GM19455 (cell line): ENCODE results near the gene PAM.
A peak's percentile ranks its signal among the peaks of the same experiment; 100 is the strongest.
"Not testable (repeated sequence)": the region's sequence is repeated elsewhere in the genome, so short reads cannot be mapped to it uniquely, and the experiment has no call there.

Experiments used
- ATAC-seq: cut with Tn5 transposase; IDR thresholded peaks from one replicate; pipeline ENCODE4 v1.9.1; 2021; ENCODE audit not compliant: unreplicated experiment

Gene PAM

DNA sequence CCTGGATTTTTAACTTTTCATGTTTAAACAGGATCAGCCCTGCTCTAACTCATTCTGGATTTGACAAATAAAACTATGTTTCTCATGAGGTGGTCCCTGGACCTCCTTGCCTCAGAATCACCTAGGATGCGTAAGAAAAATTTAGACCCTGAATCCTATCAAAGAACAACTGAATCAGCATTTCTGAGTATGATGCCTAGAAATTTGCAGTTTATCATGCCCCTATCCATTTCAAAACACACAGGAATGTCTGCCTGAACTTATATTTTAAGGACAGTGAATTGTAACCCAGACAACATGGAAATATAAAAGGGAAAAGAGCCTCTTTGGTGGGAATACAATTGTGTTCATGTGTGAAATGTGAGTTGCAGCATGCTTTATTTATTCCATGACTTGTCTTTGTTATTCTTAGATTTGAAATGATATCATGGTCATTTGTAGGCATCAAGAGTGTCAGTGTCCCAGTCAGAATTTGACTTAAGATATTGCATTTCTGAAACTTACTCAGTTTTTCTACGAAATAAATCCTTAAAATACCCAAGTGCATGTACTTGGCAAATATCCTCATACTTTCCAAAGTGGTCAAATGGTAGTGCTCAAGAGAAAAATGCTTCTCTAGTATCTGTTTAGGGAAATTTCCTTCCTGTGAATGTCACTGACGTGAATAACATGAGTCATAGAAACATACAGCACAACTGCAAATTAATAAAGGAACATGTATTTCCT, 220.5 kb downstream of the PAM start:
- ATAC-seq, result no peak

DNA sequence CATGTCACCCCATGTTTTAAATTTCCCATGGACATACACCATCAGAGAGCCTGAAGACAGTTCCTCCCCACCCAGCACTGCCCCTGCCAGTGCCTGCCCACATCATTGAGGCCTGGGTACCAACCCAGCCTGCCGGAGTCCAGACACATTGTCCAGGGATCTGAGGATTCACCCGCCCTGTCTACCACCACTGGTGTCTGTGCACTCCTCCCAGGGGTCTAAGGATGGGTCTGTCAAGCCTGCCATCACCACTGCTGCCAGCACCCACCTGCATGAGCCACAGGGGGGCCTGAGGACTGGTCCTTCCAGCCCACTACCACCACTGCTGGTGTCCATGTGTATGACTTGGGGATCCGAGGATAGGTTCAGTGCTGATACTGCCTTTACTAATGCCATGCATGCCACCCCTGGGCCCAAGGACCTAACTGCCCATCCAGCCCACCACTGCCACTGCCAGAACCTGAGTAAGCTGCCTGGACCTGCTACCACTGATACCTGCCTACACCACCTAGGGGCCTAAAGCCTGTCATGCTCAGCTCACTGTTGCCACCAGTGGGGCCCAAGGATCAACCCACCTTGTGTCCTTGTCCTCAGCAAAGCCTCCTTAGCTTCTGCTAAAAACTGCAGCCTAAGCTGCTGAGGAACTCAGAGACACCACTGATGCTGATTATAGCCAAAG, 227.0 kb downstream of the PAM start:
- no peak for ATAC-seq

DNA sequence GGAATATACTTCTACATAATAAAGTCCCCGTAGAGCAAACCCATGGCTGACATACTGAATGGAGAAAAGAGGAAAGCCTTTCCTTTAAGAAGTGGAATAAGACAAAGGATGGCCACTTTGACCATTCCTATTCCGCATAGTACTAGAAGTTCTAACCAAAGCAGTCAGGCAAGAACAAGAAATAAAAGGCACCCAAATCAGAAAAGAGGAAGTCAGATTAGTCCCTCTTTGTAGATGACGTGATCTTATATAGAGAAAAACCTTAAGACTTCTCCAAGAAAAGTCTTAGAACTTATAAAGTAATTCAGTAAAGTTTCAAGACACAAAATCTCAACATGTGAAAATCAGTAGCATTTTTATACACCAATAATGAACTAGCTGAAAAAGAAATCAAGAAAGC, 231.0 kb downstream of the PAM start:
- ATAC-seq, result no peak

DNA sequence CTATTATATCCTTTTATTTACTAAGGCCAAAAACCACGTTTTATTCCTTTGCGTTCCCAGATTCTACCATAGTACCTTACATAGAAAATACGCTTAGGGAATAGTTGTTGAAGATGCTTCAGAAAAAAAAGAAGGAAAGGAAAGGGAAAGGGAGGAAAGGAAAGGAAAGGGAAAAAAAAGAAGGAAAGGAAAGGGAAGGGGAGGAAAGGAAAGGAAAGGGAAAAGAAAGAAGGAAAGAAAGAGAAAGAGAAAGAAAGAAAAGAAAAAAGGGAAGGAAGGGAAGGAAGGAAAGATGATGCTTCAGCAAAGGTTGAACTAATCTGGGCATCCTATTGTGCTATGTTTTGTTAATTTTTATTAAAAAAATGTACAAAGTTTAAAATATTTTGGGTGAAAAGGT, 233.4 kb downstream of the PAM start:
- ATAC-seq, result no peak

DNA sequence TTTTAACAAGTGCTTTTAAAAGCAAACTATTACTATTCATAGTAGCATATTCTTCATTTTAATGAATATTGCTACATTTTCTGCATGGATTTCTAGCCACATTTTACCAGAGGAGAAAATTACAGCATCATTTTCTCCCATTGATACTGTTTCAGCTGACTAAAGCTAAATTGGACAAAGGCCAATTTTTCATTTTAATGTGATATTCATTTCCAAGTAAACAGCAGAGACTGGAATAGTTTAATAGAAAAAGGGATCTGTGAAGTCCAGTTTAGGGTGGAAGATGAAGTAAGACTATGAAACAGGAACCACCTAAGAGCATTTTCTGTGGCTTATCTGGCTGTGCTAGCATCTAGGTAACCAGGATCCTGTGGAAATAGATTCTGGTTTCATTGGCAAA, 236.7 kb downstream of the PAM start:
- no peak for ATAC-seq

DNA sequence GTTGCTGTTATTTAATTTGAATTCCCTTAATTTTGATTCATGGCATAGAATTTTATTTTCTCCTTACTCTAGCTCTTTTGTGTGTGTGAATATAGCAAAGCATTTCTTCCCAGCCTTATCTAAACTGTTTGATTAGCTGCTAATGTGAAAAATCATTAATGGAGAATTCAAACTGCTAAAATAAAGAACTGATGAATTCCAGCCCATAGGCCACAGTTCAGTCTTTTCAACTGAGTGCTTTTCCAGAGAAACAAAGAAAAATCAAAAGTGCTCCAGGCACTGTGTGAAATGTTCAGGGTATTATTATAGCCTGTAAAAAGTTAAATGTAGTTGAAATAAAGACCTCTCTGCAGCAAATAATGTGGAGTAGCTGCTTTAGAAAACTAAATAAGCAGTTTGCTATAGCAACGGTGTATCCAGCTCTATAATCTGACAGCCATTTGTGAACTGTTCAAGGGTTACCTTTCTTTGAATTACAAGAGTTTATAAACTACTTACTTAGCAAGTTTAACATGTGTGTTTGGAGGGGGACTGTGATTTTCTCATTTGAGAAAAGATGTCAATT, 241.0 kb downstream of the PAM start:
- no peak for ATAC-seq

DNA sequence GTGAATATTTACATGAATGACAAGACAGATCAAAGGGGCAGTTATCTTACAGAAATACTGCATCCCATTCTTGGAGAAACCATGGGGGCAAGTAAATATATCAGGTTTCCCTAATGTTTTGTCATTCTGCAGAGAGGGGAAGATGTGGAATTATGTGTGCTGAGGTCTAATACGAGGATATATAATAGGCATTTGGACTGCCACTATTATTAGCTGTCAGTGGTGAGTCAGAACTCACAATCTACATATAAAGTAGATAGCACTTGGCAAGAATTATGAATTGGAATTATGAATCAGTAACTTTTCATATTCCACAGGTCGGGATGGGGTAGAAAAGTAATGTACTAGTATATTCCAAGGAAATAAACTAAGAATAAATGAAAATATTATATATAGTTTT, 243.1 kb downstream of the PAM start:
- ATAC-seq, result no peak

DNA sequence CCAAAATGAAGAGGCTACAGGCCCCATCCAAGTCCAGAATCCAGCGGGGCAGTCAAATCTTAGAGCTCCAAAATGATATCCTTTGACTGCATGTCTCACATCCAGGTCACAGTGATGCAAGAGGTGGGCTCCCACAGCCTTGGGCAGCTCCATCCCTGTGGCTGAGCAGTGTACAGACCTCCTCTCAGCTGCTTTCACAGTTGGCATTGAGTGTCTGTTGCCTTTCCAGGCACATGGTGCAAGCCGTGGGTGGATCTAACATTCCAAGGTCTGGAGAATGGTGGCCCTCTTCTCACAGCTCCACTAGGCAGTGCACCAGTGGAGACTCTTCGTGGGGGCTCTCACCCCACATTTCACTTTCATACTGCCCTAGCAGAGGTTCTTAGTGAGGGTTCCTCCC, 244.1 kb downstream of the PAM start:
- no peak for ATAC-seq

DNA sequence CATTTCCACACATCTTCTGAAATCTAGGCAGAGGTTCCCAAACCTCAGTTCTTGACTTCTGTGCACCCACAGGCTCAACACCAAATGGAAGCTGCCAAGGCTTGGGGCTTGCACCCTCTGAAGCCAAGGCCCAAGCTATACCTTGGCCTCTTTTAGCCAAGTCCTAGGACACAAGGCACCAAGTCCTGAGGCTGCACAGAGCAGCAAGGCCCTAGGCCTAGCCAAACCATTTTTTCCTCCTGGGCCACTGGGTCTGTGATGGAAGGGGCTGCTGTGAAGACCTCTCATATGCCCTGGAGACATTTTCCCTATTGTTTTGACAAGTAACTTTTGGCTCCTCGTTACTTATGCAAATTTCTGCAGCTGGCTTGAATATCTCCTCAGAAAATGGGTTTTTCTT, 244.5 kb downstream of the PAM start:
- ATAC-seq, result not testable (repeated sequence)

DNA sequence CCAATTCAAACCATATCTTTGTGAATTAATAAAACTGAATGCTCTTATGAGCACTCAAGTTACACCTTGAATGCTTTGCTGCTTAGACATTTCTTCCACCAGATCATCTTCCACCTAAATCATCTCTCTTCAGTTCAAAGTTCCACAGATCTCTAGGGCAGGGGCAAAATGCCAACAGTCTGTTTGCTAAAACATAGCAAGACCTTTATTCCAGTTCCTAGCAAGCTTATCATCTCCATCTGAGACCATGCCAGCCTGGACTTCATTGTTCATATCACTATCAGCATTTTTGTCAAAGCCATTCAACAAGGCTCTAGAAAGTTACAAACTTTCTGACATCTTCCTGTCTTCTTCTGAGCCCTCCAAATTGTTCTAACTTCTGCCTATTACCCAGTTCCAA, 245.0 kb downstream of the PAM start:
- no peak for ATAC-seq

DNA sequence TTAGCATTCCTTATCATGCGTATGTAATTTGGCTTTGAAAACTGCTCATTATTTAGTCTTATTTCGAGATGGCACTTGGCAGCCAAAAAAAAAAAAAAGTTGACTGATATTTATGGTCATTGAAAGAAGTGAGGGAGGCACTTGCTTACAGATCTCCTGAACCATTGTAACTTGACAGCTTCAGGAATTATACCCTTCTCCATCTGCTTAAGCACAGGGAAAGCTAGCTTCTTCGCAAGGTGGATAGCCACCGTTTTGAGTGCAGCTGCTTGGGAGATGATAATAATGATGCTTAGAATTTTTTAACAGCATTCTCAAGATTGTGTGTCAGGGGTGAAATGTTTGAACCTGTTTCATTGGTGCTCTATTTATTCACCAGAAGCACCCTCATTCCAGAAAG, 248.8 kb downstream of the PAM start:
- no peak for ATAC-seq

DNA sequence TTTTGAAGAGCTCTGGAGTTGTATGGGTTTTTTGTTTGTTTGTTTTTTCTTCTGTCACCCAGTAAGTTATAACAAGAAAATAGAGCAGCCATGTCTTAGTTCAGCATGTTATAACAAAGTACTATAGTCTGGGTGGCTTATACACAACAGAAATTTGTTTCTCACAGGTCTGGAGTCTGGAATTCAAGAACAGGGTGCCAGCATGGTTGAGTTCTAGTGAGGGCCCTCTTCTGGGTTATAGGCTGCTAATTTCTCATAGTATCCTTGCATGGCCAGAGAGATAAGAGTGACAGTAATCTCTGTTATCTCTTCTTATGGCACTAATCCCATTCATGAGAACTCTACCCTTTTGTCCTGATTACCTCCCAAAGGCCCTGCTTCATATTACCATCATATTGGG, 250.2 kb downstream of the PAM start:
- no peak for ATAC-seq

DNA sequence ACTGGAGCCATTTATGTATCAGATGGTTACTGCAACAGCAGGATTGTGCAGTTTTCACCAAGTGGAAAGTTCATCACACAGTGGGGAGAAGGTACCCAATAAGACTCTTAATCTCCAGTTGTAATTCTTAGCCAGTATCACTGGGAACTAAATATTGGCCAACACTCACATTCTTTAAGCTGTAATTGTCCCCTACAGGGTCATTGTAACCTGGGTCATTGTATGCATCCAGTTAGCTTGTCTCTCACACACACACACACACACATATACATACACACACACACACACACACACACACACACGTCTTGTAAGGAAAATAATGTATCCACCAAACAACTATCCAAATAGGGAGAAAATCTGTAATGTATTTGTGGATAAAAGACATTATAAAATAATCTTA, 251.8 kb downstream of the PAM start:
- no peak for ATAC-seq

DNA sequence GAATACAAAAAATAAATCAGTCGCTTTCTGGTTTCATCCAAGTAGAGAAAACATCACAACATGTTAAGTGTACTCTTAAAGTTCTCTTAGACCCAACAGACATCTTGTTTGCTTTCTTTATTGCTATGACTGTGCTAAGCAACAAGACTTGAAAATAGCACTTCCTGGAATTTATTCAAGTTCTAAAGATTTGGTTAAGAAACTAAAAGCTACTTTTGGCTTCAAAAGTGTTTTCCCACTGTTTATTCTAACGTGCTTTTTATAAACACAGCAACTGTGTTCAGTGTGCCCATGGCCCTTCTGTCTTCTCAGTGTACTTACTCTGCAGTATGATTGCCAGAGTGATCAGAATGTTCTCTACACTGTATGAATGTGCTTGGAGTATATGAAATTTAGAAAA, 255.1 kb downstream of the PAM start:
- peak; percentile 56 for ATAC-seq

DNA sequence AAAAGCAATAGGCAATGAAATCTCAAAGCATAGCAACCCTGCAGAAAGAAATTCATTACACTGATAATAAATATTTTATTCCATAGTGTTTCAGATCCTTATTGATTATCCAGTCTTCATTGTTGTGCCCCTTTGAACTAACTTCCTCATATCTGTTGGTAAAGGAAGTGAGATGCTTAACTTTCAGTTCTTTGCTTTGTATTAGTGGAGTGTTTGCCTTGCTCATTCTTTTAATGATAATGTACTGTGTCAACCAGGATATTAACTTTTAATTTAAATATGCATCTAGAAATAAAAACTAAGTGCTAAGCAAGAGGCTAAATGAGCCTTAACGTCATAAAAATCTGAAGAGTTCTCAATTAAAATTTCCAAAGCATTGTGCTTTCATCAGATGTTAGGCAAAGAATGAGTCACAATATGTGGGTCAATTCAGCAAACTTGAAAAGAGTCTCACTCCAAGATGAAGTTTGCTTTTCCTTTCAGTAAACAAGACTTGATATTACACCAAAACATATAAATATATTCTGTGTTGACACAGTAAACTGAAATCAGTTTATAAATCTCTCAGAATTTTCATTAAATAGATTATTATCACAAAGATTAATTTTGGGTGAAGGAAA, 258.9 kb downstream of the PAM start:
- ATAC-seq, result no peak

DNA sequence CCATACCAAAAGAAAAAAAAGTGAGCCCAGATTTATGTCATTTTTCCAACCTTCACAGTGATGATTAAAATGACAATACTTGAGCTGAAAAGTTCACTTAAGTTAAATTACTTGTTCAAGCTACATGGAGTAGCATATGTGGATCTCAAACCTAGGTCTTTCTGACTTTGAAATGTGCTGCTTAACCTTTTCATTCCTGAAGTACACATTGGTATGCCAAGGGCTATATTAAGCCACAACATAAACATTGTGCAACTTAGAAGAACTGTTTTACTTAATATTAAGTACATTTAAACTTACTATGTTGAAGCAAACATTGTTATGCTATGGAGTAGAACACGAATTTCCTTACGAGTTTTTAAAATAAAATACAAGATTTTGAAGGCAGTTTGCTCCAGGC, 259.9 kb downstream of the PAM start:
- ATAC-seq, result no peak

DNA sequence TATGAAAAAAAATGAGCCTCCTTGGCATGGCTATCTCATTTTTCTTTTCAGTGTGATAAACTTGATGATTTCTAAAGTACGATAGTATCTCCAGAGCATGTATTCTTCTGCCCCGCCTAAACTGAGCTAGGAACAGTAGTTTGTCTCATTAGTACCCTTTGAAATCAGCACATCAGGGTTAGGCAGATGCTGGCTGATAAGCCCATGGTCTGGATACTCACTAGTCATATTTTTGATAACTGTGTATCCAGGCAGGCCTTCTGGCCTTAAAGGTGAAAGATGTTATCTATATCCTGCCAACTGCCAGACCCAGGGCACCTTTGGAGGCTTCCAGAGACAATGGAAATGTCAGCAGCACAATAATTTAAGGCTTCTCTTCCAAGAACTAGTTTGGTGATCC, 261.1 kb downstream of the PAM start:
- ATAC-seq, result no peak

DNA sequence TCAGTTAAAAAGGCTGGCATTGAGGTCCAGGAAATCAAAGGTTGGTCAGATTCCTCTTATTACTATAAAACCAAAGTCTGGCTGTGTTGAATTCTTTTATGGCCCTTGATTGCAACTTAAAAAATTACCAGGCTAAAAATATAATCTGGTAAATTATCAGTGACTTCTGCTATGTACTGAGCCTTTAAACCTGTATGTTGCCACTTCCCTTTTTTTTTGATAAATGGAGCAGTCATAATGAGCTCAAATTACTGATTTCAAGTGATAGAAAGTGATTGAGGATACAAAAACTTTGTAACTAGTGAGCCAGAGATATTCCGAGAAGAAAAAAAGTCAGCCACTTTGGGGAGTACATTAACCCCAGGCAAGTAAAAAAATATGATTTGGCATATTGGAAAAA, 264.7 kb downstream of the PAM start:
- no peak for ATAC-seq

DNA sequence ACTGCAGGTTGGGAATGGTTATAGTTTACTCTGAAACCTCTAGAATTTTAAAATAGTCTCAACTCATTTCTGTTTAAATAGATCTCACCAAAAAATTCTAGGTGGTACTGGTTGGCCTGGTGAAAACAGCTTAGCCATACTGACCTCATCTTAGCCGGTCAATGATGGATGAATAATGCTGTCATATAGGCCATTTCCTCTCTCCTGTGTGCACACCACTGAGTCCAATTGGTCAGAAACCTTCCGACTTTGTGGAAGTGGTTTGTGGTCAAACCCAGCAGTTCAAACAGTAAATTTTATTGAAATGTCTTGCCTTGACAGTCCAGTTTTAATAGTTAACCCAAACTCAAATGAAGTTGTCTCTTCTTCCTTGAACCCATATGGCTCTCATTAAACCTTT, 266.2 kb downstream of the PAM start:
- no peak for ATAC-seq

DNA sequence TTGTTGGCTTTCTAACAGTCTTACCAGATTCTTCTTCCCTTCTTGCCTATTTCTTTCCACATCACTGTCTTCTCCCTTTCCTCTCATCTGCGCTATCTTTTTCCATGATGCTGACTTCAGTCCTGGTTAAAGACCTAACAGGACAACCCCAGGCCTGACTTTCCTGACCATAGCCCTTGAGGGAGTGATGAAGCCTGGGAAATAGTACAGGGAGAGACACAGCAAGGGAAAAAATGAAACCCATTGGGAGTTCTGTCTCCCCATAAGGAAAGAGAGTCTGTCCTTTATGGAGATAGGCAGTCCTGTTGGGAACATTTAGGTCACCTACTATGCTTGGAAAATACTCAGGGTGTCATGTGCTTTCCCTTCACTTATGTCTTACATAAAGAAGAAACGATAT, 272.2 kb downstream of the PAM start:
- no peak for ATAC-seq

DNA sequence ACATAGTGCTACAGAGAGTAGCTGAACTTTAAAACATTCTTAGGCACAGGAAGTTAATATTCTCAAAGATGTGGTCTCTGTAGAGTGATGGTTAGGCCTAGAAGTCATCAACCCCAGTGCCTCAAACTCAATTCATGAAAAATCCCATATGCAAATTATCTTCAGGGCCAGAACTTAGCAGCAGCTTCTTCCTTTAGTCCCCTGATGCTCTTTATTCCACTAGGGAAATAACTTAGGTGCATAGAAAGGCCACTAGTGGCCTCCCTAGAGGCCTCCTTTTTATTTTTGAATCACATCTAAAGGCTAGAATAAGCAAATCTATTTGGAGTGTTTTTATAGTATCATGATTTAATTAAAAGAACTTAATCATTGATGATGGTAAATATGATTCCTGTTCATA, 276.5 kb downstream of the PAM start:
- no peak for ATAC-seq

DNA sequence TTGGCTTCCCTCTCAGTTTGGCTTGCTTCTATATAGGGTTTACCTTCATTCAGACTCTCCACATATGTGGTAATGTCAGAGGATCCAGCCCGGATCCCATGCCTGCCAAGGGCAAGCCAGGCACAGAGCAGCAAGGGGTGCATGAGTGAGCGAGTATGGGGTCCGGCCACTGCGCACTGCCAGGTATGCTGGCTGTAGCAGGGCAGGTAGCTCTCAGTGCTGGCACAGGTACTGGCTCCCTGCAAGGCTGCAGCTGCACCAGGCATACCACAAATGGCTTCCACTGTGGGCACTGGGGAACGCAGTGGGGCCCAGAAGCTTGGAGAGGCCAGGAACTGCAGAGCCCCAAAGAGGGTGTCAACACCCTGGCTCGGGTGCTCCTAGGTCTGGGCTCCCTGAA, 278.6 kb downstream of the PAM start:
- no peak for ATAC-seq
